GM20431 (cell line): Measurements from ENCODE around the gene CCR1.

Source experiments
- in situ Hi-C: fragments of 300-500 bp; cut with MseI, MboI; formaldehyde crosslinking; loops from one replicate; pipeline ENCODE4 v1.15.0; 2020; ENCODE audit warnings: low sequenced_read_pairs; ENCODE audit not compliant: unreplicated experiment

Gene CCR1

GRCh38 chr3:46208167-46208704, at the start of gene CCR1:
CCR1 (minus strand) TSS chr3:46208313; CDS start chr3:46204313, 4,000 bp downstream.
- in situ Hi-C loops, result loop anchor here (10.0 to 25.0 kb wide), 2 partner anchors 113 to 271 kb away; partner anchors contain the start of gene CXCR6

- in situ Hi-C loops, result no loop called here
Observed at GRCh38 chr3:46252980-46253379, 44.9 kb upstream of the CCR1 start.

GRCh38 chr3:46245146-46245545, 37.0 kb upstream of the CCR1 start:
- in situ Hi-C loops, result no loop called here

GRCh38 chr3:46243560-46243959, 35.4 kb upstream of the CCR1 start:
- in situ Hi-C loops, result no loop called here

GRCh38 chr3:46242120-46242519, 34.0 kb upstream of the CCR1 start, which contains the start of gene CCR3:
CCR3 (plus strand) TSS chr3:46242460; CDS start chr3:46265159, 22,699 bp downstream.
- in situ Hi-C loops, result no loop called here

- in situ Hi-C loops, result no loop called here
Observed at GRCh38 chr3:46239952-46240351, 31.8 kb upstream of the CCR1 start.

GRCh38 chr3:46239301-46239938, 31.3 kb upstream of the CCR1 start:
- in situ Hi-C loops, result no loop called here

GRCh38 chr3:46238386-46238785, 30.3 kb upstream of the CCR1 start:
- in situ Hi-C loops, result no loop called here

GRCh38 chr3:46236294-46237054, 28.4 kb upstream of the CCR1 start:
- in situ Hi-C loops, result no loop called here

- in situ Hi-C loops, result no loop called here
Observed at GRCh38 chr3:46235425-46235824, 27.3 kb upstream of the CCR1 start.

- in situ Hi-C loops, result no loop called here
Observed at GRCh38 chr3:46233194-46233593, 25.1 kb upstream of the CCR1 start.

- in situ Hi-C loops, result no loop called here
Observed at GRCh38 chr3:46231323-46231722, 23.2 kb upstream of the CCR1 start.

- in situ Hi-C loops, result no loop called here
Observed at GRCh38 chr3:46228260-46229242, 20.4 kb upstream of the CCR1 start.

- in situ Hi-C loops, result loop anchor here (25.0 kb wide), 1 partner anchor 285 kb away; the partner anchor contains the start of gene CXCR6
Observed at GRCh38 chr3:46222435-46223161, 14.5 kb upstream of the CCR1 start.

GRCh38 chr3:46221938-46222337, 13.8 kb upstream of the CCR1 start:
- in situ Hi-C loops, result loop anchor here (25.0 kb wide), 1 partner anchor 285 kb away; the partner anchor contains the start of gene CXCR6

GRCh38 chr3:46221391-46221790, 13.3 kb upstream of the CCR1 start:
- in situ Hi-C loops, result loop anchor here (25.0 kb wide), 1 partner anchor 284 kb away; the partner anchor contains the start of gene CXCR6

- in situ Hi-C loops, result loop anchor here (25.0 kb wide), 1 partner anchor 281 kb away; the partner anchor contains the start of gene CXCR6
Observed at GRCh38 chr3:46218196-46218709, 10.1 kb upstream of the CCR1 start.

GRCh38 chr3:46215810-46216414, 7.8 kb upstream of the CCR1 start:
- in situ Hi-C loops, result loop anchor here (25.0 kb wide), 1 partner anchor 279 kb away; the partner anchor contains the start of gene CXCR6
